ENCODE data around the gene PDHX. TPM values are rescaled to one million over a fixed set of nuclear protein-coding genes. Genes with fewer than 3 reads are reported as not detected.

PDHX gene
- total RNA-seq, 2 experiments from 2014 or later, result 34.5 to 35.5 TPM

DNA sequence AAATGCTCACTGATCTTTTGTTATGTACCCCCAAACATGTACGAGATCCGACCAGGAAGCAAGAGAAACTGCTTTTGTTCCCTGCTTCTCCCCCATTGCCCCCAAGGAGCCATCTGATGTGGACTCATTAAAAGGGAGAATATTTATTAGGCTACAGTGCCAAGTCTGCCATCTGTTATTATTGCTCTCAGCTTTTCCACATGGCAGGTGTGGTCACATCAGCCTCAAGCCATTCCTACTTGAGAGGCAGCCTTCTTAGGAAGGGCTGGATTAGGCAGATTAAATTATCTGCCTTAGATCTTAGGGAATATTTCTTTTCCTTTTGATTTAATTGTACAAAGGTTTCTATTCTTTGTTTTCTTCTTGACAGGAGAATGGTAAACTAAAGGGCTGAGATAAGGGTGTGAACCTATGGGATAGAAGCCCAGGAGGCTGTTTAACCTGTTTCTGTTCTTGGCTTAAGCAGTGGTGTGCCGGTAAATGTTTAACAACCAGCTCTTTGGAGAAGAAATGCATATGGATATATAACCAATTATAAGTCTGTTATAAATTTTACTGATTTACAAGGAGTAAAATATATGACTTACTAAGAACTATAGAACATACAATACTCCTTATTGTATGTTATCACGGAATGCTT lies 88.8 kb downstream of the PDHX start:
- Mint-ChIP-seq H3K27ac (no peak overlapping the region), H3K9me3 (no peaks in the 10 kb centered on the region), H3K4me3 (no peak overlapping the region), H3K4me1 (ENCODE audit: low read depth) (peaks cover 46% of the 10 kb centered on the region), H3K36me3 (no peaks in the 10 kb centered on the region), H3K27me3 (no peaks in the 10 kb centered on the region)
- POLR2A ChIA-PET, result interaction anchor here (1.0 kb wide), 1 partner anchor 139 kb away, joined by 4 read pairs; no protein-coding TSS in a partner anchor
- intact Hi-C loops (cut with micrococcal nuclease), result no loop called here
- no peak for DNase-seq
- CTCF ChIA-PET, result interaction anchor here (1.0 to 2.4 kb wide), 6 partner anchors 8 to 234 kb away, joined by 3 to 7 read pairs (median 4); partner anchors contain the start of gene CD44

DNA sequence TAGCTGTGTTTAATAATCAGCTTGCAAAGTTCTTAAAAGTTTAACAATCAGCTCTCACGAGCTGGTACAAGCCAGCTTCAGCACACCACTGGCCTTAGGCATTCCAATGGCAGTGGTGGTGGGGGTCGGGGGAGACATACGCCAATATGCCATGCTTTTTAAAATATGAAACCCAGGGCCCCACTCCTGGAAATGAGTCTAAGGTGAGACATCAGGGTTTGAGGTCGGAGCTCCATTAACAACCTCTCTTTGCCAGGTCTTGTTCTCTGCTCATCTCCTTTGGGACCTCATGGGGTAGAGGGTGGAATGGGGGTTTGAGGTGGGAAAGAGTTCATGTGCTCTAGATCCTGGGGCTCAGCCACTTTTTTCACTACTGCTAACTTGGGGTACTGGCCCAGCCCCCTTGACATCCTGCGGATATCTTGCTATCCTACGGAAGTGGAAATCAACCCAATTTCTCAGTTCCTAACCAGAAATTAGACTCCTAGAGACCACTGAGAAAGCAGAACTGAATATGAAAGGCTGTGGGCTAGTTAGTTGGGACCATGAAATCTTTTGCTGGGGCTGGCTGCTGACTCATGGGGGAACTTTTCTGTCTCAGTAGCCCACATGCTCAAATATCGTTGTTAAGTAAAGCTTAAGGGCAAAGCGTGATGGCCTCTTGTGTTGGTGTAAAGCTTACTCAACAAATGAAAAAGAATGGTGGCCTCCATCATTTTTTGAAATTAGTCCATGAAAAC lies 90.1 kb downstream of the PDHX start:
- H3K27ac Mint-ChIP-seq, result no peak overlapping the region
- no peak overlapping the region for H3K4me3 Mint-ChIP-seq
- H3K36me3 Mint-ChIP-seq, result no peaks in the 10 kb centered on the region
- H3K9me3 Mint-ChIP-seq, result no peaks in the 10 kb centered on the region
- ChIA-PET POLR2A (interaction anchor here (0.7 to 2.3 kb wide), 11 partner anchors 23 to 160 kb away, joined by 3 to 11 read pairs (median 4); no protein-coding TSS in a partner anchor), CTCF (interaction anchor here (0.7 to 2.4 kb wide), 15 partner anchors 23 to 385 kb away, joined by 3 to 7 read pairs (median 4); partner anchors contain the start of gene CD44)
- peak; percentile 73 for DNase-seq
- intact Hi-C loops (cut with micrococcal nuclease), result loop anchor here (2.0 kb wide), 1 partner anchor 230 kb away; no protein-coding TSS in a partner anchor
- peaks cover 49% of the 10 kb centered on the region for H3K4me1 Mint-ChIP-seq (ENCODE audit: low read depth)
- H3K27me3 Mint-ChIP-seq, result peaks cover 4% of the 10 kb centered on the region

DNA sequence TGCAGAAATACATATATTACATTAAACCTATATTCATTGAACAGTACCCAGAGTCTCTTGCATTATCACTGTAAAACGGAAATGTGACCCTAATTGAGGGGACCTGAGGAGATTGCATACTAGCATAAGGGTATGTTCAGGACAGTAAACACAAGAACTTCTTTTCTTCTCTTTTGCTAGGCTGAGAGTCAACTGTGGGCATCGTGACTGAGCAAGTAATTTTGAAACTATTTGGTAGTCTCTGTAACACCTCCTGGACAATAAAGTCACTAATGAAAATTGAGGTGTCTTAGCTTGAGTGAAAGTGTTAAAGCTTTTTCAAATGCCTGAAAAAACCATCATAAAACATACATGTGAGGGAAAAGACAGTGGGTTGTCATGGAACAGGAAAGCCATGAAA lies 90.9 kb downstream of the PDHX start:
- ChIA-PET POLR2A (interaction anchor here (0.7 to 2.3 kb wide), 9 partner anchors 22 to 159 kb away, joined by 3 to 11 read pairs (median 4); no protein-coding TSS in a partner anchor), CTCF (interaction anchor here (0.7 to 2.4 kb wide), 7 partner anchors 24 to 385 kb away, joined by 3 to 7 read pairs (median 4); partner anchors contain the start of gene CD44)
- no peak for DNase-seq
- Mint-ChIP-seq H3K27ac (no peak overlapping the region), H3K27me3 (peaks cover 4% of the 10 kb centered on the region), H3K4me3 (no peak overlapping the region), H3K4me1 (ENCODE audit: low read depth) (peaks cover 56% of the 10 kb centered on the region), H3K9me3 (no peaks in the 10 kb centered on the region), H3K36me3 (no peaks in the 10 kb centered on the region)
- intact Hi-C loops (cut with micrococcal nuclease), result loop anchor here (2.0 kb wide), 1 partner anchor 230 kb away; no protein-coding TSS in a partner anchor

DNA sequence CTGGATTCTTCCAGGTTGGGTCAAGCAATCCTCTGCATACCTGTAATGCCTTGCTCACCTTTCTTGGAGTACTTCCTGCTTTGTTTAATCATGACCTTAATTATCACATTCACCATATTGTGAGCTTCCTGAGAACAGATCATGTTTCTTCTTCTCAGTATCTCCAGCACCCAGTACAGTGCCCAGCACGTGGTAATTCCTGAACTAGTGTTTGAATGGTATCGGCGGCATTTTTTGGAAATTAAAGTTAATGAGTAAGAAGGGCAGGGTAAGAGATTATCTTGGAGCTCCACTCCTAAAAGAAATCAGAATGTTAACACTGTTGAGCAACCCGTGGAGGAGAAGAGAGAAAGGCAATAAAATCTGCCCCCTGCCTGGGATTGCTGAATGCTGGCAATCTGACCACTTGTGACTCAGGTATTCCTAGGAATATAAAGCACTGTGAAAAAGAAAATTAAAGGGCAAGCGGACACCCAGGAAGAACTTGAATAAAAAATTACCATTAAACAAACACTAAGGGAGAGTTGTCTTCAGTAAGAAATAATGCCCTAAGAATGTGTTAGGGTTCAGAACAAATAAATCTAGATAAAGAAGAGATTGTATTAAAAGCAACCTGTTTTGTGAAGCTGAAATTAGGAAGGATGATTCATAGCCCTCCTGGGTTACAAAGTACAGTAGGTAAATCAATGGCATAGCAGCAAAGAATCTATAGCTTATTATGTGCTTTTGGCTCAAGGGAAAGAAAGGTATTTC lies 92.9 kb downstream of the PDHX start:
- CTCF ChIA-PET, result interaction anchor here (0.9 to 1.1 kb wide), 2 partner anchors 83 to 228 kb away, joined by 3 to 5 read pairs; no protein-coding TSS in a partner anchor
- Mint-ChIP-seq H3K4me3 (no peak overlapping the region), H3K4me1 (ENCODE audit: low read depth) (peaks cover 62% of the 10 kb centered on the region), H3K9me3 (no peaks in the 10 kb centered on the region), H3K27ac (no peak overlapping the region), H3K27me3 (peaks cover 4% of the 10 kb centered on the region), H3K36me3 (no peaks in the 10 kb centered on the region)
- DNase-seq, result no peak
- intact Hi-C loops (cut with micrococcal nuclease), result no loop called here
- POLR2A ChIA-PET, result interaction anchor here (1.6 to 1.8 kb wide), 2 partner anchors 135 to 137 kb away, joined by 5 read pairs; no protein-coding TSS in a partner anchor

DNA sequence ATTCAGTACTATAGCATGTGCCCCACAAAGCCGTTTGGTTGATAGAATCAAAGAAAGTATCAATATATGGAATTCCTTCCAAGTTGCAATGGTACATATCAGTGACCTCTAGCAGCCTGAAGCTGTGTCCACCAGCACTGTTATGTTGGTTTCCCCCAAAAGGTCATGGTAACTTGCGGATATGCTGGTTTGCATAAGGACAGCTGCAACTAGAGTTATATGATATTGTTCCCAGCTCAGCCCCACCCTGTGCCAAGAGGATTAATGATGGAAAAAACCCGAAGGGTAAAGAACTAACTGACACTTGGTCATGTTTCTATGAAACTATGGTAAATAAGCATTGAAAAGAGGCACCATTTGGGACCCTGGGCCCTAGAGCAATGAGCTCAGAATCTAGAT lies 93.5 kb downstream of the PDHX start:
- Mint-ChIP-seq H3K27ac (no peak overlapping the region), H3K4me1 (ENCODE audit: low read depth) (peaks cover 60% of the 10 kb centered on the region), H3K36me3 (no peaks in the 10 kb centered on the region), H3K27me3 (peaks cover 4% of the 10 kb centered on the region), H3K4me3 (no peak overlapping the region), H3K9me3 (no peaks in the 10 kb centered on the region)
- CTCF ChIA-PET, result interaction anchor here (1.1 kb wide), 1 partner anchor 83 kb away, joined by 5 read pairs; no protein-coding TSS in a partner anchor
- POLR2A ChIA-PET, result interaction anchor here (0.6 to 1.8 kb wide), 3 partner anchors 21 to 136 kb away, joined by 4 to 5 read pairs (median 5); no protein-coding TSS in a partner anchor
- intact Hi-C loops (cut with micrococcal nuclease), result no loop called here
- DNase-seq, result no peak

DNA sequence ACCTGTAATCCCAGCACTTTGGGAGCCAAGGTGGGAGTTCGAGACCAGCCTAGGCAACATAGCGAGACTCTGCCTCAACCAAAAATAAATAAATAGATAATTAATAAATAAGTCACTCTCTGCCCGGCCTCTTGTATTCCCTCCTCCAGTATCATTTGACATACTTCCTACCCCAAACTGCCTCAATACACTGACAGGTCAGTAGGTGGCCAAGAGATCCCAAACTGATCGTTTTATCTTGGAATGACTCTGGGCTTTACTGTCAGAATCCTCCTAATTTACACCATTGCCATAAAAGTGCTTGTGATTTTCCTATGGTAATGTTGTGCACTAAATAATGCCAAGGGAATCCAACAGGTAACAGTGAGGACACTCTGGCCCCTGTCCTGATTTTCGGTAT lies 94.2 kb downstream of the PDHX start:
- CTCF ChIA-PET, result no interaction called here
- Mint-ChIP-seq H3K36me3 (no peaks in the 10 kb centered on the region), H3K9me3 (no peaks in the 10 kb centered on the region), H3K4me3 (no peak overlapping the region), H3K27ac (no peak overlapping the region), H3K27me3 (peaks cover 4% of the 10 kb centered on the region), H3K4me1 (ENCODE audit: low read depth) (peaks cover 64% of the 10 kb centered on the region)
- POLR2A ChIA-PET, result interaction anchor here (1.6 to 3.5 kb wide), 3 partner anchors 133 to 155 kb away, joined by 5 to 12 read pairs (median 5); no protein-coding TSS in a partner anchor
- no peak for DNase-seq
- intact Hi-C loops (cut with micrococcal nuclease), result no loop called here

DNA sequence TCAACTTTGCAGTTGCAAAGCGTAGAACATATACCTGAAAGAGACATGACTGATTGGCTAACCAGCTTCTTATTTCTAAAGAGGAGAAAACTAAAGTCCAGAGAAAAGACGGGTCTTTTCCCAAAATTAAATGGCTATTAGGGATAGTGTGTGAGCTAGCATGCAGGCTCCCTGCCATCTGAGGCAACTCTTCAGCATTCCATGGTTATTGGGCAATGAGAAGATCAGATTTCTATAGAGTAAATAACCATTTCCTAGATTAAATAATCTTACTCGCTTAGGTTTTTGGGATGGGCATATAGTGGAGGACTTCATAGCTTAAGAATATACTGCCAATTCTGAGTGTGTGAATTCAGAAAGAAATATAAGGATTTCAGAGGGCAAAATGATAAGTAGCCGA lies 95.0 kb downstream of the PDHX start:
- H3K4me1 Mint-ChIP-seq (ENCODE audit: low read depth), result peaks cover 66% of the 10 kb centered on the region
- H3K36me3 Mint-ChIP-seq, result no peaks in the 10 kb centered on the region
- H3K9me3 Mint-ChIP-seq, result no peaks in the 10 kb centered on the region
- ChIA-PET CTCF (no interaction called here), POLR2A (interaction anchor here (3.5 kb wide), 1 partner anchor 154 kb away, joined by 12 read pairs; no protein-coding TSS in a partner anchor)
- H3K4me3 Mint-ChIP-seq, result no peak overlapping the region
- intact Hi-C loops (cut with micrococcal nuclease), result no loop called here
- peaks cover 4% of the 10 kb centered on the region for H3K27me3 Mint-ChIP-seq
- DNase-seq, result no peak
- H3K27ac Mint-ChIP-seq, result no peak overlapping the region

DNA sequence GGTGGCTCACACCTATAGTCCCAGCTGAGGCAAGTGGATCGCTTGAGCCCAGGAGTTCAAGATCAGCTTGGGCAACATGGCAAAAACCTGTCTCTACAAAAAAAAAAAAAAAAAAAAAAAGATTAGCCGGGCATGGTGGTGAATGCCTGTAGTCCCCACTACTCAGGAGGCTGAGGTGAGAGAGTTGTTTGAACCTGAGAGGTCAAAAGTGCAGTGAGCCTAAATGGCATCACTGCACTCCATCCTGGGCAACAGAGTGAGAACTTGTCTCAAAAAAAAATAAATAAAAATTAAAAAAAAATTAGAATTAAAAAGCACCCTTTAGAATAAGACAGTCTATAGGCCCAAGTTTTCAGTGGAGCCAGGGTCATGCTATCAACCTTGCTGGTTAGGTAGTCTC lies 95.5 kb downstream of the PDHX start:
- ChIA-PET POLR2A (interaction anchor here (0.7 to 3.5 kb wide), 5 partner anchors 12 to 154 kb away, joined by 3 to 16 read pairs (median 12); no protein-coding TSS in a partner anchor), CTCF (interaction anchor here (0.8 to 1.3 kb wide), 3 partner anchors 25 to 380 kb away, joined by 3 read pairs; no protein-coding TSS in a partner anchor)
- intact Hi-C loops (cut with micrococcal nuclease), result loop anchor here (1.0 to 2.0 kb wide), 7 partner anchors 14 to 331 kb away; no protein-coding TSS in a partner anchor
- H3K9me3 Mint-ChIP-seq, result no peaks in the 10 kb centered on the region
- no peaks in the 10 kb centered on the region for H3K36me3 Mint-ChIP-seq
- no peak overlapping the region for H3K4me3 Mint-ChIP-seq
- peaks cover 4% of the 10 kb centered on the region for H3K27me3 Mint-ChIP-seq
- H3K4me1 Mint-ChIP-seq (ENCODE audit: low read depth), result peaks cover 60% of the 10 kb centered on the region
- peak overlapping the region; percentile 81 for H3K27ac Mint-ChIP-seq
- DNase-seq, result no peak

DNA sequence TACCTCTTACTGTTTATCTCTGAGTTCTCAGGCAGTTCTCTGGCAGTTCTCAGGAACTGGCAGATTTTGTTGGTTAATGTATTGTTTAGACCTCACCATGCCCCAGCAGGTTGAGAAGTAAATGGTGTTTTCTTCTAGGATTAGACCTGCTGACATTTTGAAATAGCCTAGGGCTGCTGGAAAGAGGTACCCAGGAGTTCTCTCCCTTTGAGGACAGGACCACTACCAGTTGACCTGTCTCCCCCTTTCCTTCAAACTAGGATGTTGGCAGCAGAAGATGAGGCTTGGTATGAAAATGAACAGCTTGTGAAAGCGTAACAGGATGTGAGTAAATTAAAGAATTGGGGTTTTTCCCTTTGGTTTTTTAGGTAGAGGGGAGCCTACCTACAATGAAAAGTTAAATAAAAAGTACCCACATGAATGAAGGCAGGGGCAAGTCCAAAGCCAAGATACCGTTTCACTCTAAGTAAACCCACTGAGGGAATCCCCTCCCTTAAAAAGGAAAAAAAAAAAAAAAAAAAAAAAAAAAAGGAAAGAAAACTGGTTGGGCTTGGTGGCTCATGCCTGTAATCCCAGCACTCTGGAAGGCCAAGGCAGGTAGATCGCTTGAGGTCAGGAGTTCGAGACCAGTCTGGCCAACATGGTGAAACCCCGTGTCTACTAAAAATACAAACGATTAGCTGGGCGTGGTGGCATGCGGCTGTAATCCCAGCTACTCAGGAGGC lies 96.2 kb downstream of the PDHX start:
- Mint-ChIP-seq H3K27me3 (peaks cover 4% of the 10 kb centered on the region), H3K9me3 (no peaks in the 10 kb centered on the region), H3K4me3 (peak overlapping the region; percentile 26), H3K27ac (peak overlapping the region; percentile 81), H3K4me1 (ENCODE audit: low read depth) (peaks cover 54% of the 10 kb centered on the region), H3K36me3 (no peaks in the 10 kb centered on the region)
- ChIA-PET CTCF (interaction anchor here (0.6 to 1.3 kb wide), 6 partner anchors 13 to 379 kb away, joined by 3 to 4 read pairs (median 3); no protein-coding TSS in a partner anchor), POLR2A (interaction anchor here (0.7 to 3.5 kb wide), 9 partner anchors 13 to 153 kb away, joined by 3 to 16 read pairs (median 6); partner anchors contain the start of gene CD44)
- peak; percentile 56 for DNase-seq
- intact Hi-C loops (cut with micrococcal nuclease), result loop anchor here (1.0 to 2.0 kb wide), 12 partner anchors 14 to 362 kb away; no protein-coding TSS in a partner anchor

DNA sequence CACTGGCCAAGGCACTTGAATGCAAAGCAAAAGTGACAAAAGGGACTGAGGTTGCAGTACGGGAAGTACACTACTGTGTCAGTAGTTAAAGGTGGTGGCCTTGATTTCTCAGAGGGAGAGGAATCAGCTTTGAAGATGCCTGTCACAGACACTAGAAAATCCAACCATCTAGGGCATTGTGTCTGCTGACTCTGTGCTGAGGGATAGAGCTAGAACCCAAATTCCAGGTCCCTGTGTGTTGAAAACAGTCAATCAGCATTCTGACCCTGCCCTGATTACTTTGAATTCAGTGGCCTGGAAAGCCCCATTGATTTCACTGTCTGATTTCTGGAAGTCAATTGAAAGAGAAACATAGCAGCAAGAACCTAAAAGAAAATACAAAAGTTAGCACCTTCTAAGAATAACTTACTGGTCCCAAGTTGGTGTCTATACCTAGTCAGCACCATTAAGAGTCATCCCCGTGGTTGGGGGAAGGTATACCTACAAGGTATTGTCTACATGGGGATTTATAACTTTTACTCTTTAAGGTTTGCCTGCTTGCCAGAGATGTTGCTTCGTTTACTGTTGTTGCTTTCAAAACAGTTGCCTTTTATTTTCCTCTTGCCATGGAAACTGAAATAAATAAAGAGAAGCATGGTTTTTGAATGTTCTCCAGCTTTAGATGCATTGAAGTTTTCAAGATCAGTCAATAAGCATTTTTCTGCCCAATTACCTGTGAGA lies 97.3 kb downstream of the PDHX start:
- ChIA-PET POLR2A (interaction anchor here (0.9 to 3.5 kb wide), 6 partner anchors 17 to 152 kb away, joined by 5 to 16 read pairs (median 10); partner anchors contain the start of gene CD44), CTCF (interaction anchor here (0.6 to 1.1 kb wide), 4 partner anchors 8 to 129 kb away, joined by 3 to 4 read pairs (median 4); no protein-coding TSS in a partner anchor)

More for the DNA sequence above, 97.3 kb downstream of the PDHX start:
- Mint-ChIP-seq H3K27ac (peak overlapping the region; percentile 92), H3K4me3 (peak overlapping the region; percentile 58), H3K9me3 (no peaks in the 10 kb centered on the region), H3K36me3 (no peaks in the 10 kb centered on the region), H3K27me3 (peaks cover 4% of the 10 kb centered on the region), H3K4me1 (ENCODE audit: low read depth) (peaks cover 44% of the 10 kb centered on the region)
- intact Hi-C loops (cut with micrococcal nuclease), result loop anchor here (1.0 to 2.0 kb wide), 6 partner anchors 17 to 363 kb away; no protein-coding TSS in a partner anchor
- peak; percentile 53 for DNase-seq
